Jurkat, Clone E6-1 (cell line): ENCODE measurements around the gene PFDN4.
"Not testable (repeated sequence)": the region's sequence is repeated elsewhere in the genome, so short reads cannot be mapped to it uniquely, and the experiment has no call there.

Experiments
- DNase-seq: peaks from one replicate; pipeline ENCODE4 v3.0.0-alpha.2; 2011; ENCODE audit warnings: low read depth, low spot score
- H3K4me3 ChIP-seq: 2 replicates; pipeline ENCODE4 v1.5.1; 2011; ENCODE audit warnings: mild to moderate bottlenecking, low read length, control low read depth, moderate library complexity

The PFDN4 gene

DNA sequence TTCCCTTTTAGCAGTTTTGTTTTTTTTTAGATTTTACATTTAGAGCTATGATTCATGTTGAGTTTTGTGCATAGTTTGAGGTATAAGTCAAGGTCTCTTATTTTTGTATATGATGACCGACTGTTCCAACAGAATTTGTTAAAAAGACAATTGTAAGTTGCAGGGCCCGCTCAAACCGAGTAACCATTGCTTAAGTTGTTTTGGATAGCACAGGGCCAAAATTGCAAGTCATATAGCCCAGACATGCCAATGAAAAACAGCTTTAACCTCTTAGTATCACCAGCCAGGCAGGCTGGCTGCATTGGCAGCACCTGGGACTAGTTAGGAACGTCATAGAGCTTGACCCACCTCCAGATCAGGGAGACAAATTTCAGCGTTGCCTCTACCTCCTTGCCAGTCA is 47.3 kb downstream of the PFDN4 start:
- DNase-seq: no peak
- no peak overlapping the region for H3K4me3 ChIP-seq

DNA sequence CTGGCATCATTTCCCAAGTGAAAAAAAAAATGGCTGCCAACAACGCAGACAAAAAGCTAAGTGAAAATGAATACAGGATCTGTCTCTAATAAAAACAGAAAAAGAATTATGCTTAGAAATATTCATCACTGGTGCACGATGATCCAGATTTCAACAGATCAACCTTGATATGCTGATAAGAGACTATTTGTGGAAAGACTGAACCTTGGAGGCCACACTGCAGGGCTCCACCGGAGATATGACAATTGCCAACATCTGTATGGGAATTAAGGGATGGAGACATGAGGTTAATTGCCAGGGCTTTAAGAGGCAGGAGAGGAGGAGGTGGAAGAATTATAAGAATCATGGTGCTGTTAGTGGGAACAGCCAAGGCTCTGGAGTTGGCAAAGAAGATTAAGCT is 48.3 kb downstream of the PFDN4 start:
- H3K4me3 ChIP-seq: no peak overlapping the region
- DNase-seq: no peak

DNA sequence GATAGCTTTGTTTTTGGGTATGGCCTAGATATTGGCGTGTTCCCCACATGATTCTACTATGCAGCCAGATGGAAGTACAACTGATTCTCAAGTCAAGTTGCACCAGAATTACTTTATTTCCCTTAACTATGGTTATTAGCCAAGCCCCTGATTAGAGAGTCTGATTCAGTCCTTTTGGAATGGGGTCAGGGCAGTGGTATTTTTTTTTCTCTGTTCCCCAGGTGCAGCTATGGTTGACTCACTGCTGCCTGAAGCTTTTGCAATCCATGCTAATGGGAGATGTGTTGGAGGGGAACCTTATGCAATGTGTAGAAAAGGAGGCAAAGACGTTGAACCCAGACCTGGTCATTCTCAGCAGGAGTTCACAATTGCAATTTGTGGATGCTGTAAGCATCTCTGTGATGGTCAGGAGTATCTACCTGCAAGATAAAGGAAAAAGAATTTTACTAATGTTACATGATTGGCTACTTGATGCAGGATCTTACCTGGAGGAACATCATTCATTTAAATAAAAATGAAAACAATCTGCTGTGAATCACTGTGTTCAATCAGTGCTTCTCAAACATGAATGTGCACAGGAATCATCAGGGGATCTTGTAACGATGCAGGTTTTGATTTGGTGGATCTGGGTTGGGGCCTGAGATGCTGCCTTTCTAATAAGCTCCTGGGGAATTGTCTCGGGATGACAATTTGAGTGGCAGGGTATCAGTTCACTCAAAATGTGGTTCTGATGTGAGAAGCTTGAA is 49.4 kb downstream of the PFDN4 start:
- no peak overlapping the region for H3K4me3 ChIP-seq
- no peak for DNase-seq

DNA sequence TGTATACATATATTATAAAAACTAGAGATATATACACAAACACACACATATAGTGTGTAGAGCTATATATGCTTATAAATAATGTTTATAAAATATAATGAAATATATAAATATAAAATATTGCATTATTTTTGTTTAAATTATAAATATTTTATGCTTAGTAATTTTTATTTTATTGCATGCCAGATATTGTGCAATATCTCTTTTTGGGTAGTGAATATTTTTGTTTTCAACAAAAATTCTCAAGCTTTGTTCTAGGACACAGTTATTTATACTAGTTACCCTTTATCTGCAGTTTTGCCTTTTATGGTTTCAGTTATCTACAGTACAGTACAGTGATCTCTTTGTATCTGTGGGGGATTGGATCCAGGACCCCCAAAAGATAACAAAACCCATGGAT is 52.2 kb downstream of the PFDN4 start:
- no peak for DNase-seq
- no peak overlapping the region for H3K4me3 ChIP-seq

DNA sequence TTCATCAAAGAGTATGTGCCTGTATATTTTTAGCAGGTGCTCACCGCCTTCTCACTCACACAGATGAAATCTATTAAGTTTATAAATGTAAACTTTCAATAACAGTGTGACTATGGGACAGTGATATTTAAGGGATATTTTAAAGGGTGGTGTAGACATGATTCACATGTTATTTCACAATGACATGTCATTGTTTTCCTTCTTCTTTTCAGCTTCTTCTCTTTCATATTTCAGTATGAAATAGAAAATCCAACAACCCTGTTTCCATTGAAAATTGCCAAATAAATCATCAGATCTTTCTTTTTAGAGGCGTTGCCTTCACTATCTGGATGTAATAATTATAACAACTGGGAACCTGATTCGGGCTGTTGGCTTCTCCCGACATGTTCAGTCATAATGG is 54.8 kb downstream of the PFDN4 start:
- H3K4me3 ChIP-seq: no peak overlapping the region
- DNase-seq: no peak

DNA sequence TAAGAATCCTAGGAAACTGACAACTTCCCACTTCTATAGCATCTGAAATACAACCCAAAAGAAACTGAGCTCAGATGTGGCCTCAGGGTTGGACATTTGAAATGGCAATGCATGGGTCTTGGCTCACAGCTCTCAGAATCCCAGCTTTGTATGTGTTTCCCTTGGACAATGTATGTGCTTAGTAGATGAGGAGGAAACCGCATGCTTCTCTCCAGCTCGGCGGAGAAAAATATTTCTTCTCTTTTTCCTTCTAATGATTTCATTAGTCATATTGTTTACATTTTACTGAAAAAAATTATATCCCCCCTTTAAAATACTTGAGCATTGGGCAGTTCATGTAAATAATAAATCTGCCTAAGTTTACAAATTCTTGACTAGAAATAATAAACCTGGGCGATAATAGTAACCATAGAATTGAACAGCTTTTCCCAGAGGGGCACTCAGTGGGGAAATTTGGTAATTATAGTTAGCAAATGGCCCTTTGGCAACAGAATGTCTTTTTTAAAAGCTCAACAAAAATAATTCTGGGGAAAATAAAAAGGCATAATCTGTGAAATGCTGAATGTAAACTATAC is 55.3 kb downstream of the PFDN4 start:
- no peak for DNase-seq
- no peak overlapping the region for H3K4me3 ChIP-seq

DNA sequence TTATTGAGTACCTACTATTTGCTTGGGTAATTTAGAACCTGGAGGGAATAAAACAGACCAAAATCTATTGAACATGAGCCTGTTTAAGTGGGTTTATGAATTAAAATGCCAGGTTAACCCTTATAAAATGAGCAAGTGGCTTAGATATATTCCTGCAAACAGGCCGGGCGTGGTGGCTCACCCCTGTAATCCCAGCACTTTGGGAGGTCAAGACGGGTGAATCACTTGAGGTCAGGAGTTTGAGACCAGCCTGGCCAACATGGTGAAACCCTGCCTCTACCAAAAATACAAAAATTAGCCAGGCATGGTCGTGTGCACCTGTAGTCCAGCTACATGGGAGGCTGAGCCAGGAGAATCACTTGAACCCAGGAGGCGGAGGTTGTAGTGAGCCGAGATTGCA is 57.9 kb downstream of the PFDN4 start:
- H3K4me3 ChIP-seq, DNase-seq: not testable (repeated sequence)

DNA sequence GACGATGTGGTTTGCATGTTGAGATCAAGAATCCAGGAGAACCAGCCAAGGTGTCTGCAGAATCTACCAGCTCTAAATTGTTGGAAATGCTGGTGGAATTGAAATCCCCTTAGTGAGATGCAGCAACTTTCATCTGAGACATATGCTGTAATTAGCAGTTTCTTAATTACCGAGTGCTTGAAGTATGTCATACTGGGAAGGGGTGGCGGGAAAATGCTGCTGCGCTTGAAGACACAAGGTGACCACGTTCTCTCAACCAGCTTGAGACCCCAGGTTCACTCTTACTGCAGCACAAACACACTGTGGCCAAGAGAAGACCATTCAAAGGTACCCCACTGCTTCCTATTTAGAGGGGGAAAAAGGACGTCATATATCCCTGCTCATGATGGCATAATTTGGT is 59.0 kb downstream of the PFDN4 start:
- no peak overlapping the region for H3K4me3 ChIP-seq
- DNase-seq: no peak

DNA sequence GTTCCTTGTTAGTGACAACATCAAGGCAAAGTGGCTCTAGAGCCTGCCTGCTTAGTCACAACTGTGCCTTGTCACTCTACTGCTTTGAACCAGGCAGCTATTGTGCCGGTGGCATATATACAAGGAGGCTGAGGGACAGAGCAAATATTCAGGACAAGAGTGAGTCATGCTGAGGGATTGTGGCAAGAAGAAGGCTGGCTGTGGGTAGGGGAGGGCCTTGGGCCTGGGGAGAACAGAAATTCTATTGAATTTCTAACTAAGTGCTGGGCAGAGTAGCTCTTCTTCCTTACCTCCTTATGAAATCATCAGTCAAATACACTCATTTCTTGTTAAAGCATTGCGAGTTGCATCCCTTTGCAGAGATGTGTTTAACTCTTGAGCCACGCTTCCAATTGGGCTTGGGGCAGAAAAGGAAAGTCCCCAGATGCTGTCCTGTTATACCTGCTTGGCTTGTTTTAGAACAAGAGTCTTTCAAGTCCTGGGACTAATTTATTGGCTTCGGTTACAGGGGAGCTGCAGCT is 59.7 kb downstream of the PFDN4 start:
- DNase-seq: no peak
- H3K4me3 ChIP-seq: no peak overlapping the region

DNA sequence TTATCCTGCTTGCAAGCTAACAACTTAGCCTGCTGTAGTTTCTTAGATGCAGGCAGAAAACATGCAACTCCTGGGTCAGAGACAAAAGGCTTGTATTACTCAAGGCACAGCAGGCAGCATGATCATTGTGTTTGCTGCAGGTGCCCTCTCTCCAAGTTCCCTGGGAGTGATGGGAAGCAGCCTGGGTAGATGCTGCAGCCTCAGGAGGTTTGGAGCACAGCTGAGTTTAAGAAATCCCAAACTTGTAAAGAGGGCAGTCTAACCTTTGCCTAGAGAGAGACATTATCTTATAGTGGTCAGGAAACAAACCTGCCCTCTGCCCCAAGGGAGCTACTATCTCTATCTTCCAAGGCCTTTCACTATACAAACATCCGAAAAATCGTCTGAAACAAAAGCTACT is 61.1 kb downstream of the PFDN4 start:
- no peak overlapping the region for H3K4me3 ChIP-seq
- DNase-seq: no peak
